Memory B cell (primary cell): ENCODE data around the gene DENND1A.

Experiments used
- ATAC-seq: fragments of 150-1000 bp; cut with Tn5 transposase; 2 replicates; pipeline ENCODE4 v1.10.0; 2021; ENCODE audit warnings: low read depth, mild to moderate bottlenecking, moderate library complexity
- DNase-seq, 2 donors: peaks; one replicate each; pipeline ENCODE4 v3.0.0; 2022; ENCODE audit warnings: low spot score in 2 of 2
- H3K27ac Mint-ChIP-seq: one replicate; pipeline ENCODE4 v1.8.0; 2022; ENCODE audit warnings: mild to moderate bottlenecking, moderate library complexity, mixed read lengths
- H3K27me3 Mint-ChIP-seq: one replicate; pipeline ENCODE4 v1.8.0; 2022; ENCODE audit warnings: mixed read lengths
- H3K36me3 Mint-ChIP-seq: one replicate; pipeline ENCODE4 v1.8.0; 2022; ENCODE audit warnings: mild to moderate bottlenecking, mixed read lengths
- H3K4me1 Mint-ChIP-seq: one replicate; pipeline ENCODE4 v1.8.0; 2022; ENCODE audit warnings: mixed read lengths
- H3K4me3 Mint-ChIP-seq: one replicate; pipeline ENCODE4 v1.8.0; 2022; ENCODE audit warnings: mild to moderate bottlenecking, moderate library complexity, mixed read lengths
- H3K9me3 Mint-ChIP-seq: one replicate; pipeline ENCODE4 v1.8.0; 2022; ENCODE audit warnings: mixed read lengths

The DENND1A gene

DNA sequence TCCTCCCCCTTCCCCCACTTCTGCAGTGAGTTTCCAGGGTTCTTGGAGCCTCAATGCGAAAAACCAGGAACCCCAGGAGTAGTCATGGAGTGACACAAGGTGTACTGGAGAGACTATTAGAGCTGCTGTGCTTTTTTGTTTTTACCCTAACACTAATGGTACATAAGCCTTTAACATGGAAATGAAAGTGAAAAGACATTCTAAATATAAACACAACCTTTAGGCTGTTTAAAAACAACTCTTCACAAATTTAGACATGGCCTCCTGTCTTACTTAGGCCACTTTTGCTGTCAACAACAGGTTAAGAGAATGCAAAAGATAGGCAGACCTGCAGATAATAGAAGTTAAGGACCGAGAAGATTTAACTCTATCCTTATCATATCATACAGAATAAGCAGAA, 232.2 kb downstream of the DENND1A start:
- Mint-ChIP-seq H3K4me1 (peaks cover 14% of the 10 kb centered on the region), H3K27ac (peak overlapping the region; percentile 62)

DNA sequence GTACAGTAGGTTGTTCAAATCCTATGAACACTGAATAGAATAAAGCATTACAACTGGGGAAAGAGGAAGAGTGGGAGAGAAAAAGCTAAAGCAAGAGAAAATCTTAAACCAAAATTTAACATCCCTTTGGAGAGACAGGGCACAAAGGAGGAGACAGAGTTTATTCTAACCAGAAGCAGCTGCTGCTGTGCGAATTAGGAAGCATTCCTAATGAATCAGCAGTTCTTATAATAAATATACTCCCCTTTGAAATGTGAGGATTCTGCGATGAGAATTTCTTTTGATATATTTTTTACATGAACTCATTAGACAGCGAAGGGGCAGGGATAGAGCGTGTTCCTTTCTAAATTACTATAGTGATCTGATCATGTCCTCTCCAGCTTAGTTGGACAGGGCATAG, 233.4 kb downstream of the DENND1A start:
- no peak overlapping the region for H3K4me3 Mint-ChIP-seq
- H3K9me3 Mint-ChIP-seq = peaks cover 3% of the 10 kb centered on the region
- no peaks in the 10 kb centered on the region for H3K27me3 Mint-ChIP-seq
- peaks cover 12% of the 10 kb centered on the region for H3K36me3 Mint-ChIP-seq
- H3K4me1 Mint-ChIP-seq = peaks cover 14% of the 10 kb centered on the region
- DNase-seq (no peak), ATAC-seq (no peak)
- H3K27ac Mint-ChIP-seq = no peak overlapping the region

More for the DNA sequence above, 232.2 kb downstream of the DENND1A start:
- H3K9me3 Mint-ChIP-seq = peaks cover 11% of the 10 kb centered on the region
- H3K27me3 Mint-ChIP-seq = no peaks in the 10 kb centered on the region
- peak overlapping the region; percentile 56 for H3K4me3 Mint-ChIP-seq
- ATAC-seq (no peak), DNase-seq (no peak)
- H3K36me3 Mint-ChIP-seq = peaks cover 19% of the 10 kb centered on the region

DNA sequence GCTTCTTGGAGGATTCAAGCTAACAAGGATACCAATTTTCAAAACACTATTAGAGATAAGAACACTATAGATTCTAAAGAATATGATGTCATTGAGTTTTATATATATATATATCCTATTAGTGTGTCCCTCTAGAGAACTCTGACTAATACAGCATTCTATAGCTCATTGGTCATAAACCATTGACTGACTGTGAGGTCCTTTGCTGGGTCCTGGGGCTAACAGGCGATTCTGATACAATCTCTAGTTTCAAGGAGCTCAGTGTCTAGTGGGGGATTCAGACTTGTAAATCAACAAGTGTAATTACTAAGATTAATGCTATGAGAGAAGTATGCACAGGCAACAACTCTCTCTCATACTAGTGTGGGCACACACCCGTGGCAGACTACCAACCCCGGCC, 234.5 kb downstream of the DENND1A start:
- peaks cover 16% of the 10 kb centered on the region for H3K4me1 Mint-ChIP-seq
- no peak overlapping the region for H3K27ac Mint-ChIP-seq
- peaks cover 13% of the 10 kb centered on the region for H3K36me3 Mint-ChIP-seq
- no peaks in the 10 kb centered on the region for H3K9me3 Mint-ChIP-seq
- no peaks in the 10 kb centered on the region for H3K27me3 Mint-ChIP-seq
- H3K4me3 Mint-ChIP-seq = no peak overlapping the region
- DNase-seq = no peak
- no peak for ATAC-seq

DNA sequence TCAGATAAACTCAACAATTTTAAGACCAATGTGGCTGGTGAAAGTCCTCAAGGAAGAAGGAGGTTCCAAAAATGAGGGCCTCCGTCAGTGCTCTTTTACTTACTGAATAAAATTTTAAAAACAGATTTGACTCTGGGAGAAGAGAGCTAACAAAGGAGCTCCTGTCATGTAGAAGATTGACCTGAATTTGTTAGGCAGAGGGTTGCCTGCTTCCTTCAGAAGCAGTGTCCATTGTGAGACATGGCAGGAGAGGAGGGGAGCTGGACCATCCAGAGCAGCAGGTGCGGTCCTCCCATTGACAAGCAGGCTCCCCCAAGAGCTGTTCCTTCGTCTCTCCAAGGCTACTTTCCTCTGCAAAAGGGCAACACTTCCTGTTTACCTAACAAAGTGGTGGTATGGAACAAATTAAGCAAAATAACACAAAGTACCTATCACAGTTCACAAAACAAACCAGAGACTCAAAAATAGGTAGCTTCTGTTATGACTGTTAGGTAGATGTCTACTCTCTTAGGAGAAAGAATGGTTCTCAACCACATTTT, 238.1 kb downstream of the DENND1A start:
- ATAC-seq (no peak), DNase-seq (no peak)
- H3K27me3 Mint-ChIP-seq = no peaks in the 10 kb centered on the region
- peaks cover 5% of the 10 kb centered on the region for H3K4me1 Mint-ChIP-seq
- no peaks in the 10 kb centered on the region for H3K9me3 Mint-ChIP-seq
- H3K27ac Mint-ChIP-seq = no peak overlapping the region
- peaks cover 11% of the 10 kb centered on the region for H3K36me3 Mint-ChIP-seq
- H3K4me3 Mint-ChIP-seq = no peak overlapping the region

DNA sequence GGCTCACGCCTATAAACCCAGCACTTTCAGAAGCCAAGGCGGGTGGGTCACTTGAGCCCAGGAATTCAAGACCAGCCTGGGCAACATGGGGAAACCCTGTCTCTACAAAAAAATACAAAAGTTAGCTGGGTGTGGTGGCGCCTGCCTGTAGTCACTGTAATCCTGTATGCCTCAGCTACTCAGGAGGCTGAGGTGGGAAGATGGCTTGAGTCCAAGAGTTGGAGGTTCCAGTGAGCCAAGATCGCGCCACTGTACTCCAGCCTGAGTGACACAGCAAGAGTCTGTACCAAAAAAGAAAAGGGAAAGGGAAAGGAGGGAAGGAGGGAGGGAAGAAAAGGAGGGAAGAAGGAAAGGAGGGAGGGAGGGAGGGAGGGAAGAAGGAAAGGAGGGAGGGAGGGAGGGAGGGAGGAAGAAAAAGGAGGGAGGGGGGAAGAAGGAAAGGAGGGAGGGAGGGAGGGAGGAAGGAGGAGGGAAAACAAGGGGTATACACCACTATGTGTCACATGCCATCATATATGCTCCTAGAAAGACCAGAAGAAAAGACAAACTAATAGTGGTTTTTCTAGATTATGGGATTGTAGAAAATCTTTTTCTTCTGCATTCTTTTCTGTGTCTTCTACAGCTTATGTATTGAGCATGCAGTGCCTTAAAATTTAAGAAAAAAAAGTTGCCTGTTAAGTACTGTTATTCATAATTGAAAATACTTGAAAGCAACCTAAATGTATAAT, 240.1 kb downstream of the DENND1A start:
- H3K9me3 Mint-ChIP-seq = no peaks in the 10 kb centered on the region
- DNase-seq (no peak), ATAC-seq (no peak)
- H3K27ac Mint-ChIP-seq = no peak overlapping the region
- peaks cover 11% of the 10 kb centered on the region for H3K4me1 Mint-ChIP-seq
- H3K4me3 Mint-ChIP-seq = no peak overlapping the region
- peaks cover 9% of the 10 kb centered on the region for H3K36me3 Mint-ChIP-seq
- H3K27me3 Mint-ChIP-seq = no peaks in the 10 kb centered on the region

DNA sequence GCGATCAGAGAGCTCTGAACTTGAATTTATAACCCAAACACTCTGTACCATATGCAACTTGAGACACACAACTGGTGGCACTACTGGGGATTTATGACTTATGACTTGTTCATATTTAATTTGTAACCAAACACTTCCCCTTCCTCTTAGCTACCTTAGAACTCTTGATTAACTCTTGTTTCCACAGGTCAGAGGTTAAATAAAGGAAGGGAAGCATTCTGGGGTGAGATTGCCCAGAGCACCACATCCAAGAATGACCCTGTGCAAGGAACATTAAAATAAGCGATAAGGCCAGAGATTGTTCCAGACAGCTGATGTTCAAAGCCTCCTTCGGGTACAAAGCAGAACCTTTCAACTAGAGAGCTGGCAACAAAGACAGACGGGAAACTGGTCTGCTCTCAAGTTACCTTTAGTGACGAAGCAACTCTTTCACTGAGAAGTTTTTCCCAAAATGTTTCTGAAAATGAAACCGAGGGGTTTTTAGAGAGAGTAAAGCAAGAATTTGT, 242.6 kb downstream of the DENND1A start:
- Mint-ChIP-seq H3K36me3 (peaks cover 6% of the 10 kb centered on the region), H3K4me3 (no peak overlapping the region), H3K27me3 (no peaks in the 10 kb centered on the region), H3K4me1 (peaks cover 23% of the 10 kb centered on the region), H3K27ac (no peak overlapping the region), H3K9me3 (no peaks in the 10 kb centered on the region)
- DNase-seq = no peak
- ATAC-seq = no peak

DNA sequence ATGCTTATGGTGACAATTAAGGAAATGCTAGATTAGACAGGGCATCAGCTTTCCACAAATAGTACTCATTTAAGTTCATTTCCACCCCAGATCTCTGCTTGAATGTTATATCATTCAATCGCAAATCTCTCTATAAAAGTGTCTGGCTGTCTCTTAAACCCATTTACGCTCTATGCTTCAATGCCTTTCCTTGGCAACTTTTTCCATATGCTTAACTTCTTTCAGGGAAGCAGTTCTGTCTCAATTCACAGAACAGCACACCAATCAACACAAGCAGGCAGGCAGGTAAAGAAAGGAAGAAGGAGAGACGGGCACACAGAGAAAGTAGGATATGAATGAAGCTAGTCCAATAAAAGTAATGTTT, 243.1 kb downstream of the DENND1A start:
- no peak for ATAC-seq
- Mint-ChIP-seq H3K27me3 (no peaks in the 10 kb centered on the region), H3K27ac (no peak overlapping the region), H3K4me1 (peaks cover 23% of the 10 kb centered on the region), H3K36me3 (peaks cover 6% of the 10 kb centered on the region), H3K9me3 (no peaks in the 10 kb centered on the region), H3K4me3 (no peak overlapping the region)
- DNase-seq = no peak

DNA sequence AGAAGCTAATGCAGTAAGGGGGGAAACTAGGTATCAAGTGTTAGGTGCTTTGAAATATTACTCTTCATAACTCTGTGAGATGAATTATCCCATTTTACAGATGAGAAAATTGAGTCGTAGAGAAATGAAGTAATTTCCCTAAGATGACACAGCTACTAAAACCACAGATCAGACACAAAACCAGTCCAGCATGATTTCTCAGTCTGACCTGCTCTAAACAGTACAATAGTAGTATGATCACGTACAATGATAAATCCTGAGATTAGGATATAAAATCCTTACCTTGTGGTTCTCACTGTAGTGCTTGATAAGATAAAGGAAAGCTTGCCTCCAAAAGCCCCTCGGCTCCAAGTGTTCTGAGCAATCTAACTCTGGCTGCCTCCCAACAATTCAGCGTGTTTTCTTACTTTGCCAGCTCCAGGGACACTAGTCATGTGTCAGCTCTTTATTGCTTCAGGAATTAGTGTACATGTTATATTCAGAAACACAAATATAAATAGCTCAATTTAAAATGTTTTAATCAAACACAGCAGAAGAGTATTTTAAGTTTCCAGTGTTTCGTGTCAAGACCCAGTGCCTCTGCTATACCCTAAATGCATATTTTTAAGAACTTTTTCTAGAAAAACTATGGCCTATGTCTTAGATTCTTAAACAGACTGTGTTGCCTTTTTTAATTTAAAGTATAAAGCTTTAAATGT, 243.6 kb downstream of the DENND1A start:
- ATAC-seq (no peak), DNase-seq (no peak)
- Mint-ChIP-seq H3K27ac (no peak overlapping the region), H3K9me3 (no peaks in the 10 kb centered on the region), H3K36me3 (peaks cover 8% of the 10 kb centered on the region), H3K4me1 (peaks cover 23% of the 10 kb centered on the region), H3K27me3 (no peaks in the 10 kb centered on the region), H3K4me3 (no peak overlapping the region)

DNA sequence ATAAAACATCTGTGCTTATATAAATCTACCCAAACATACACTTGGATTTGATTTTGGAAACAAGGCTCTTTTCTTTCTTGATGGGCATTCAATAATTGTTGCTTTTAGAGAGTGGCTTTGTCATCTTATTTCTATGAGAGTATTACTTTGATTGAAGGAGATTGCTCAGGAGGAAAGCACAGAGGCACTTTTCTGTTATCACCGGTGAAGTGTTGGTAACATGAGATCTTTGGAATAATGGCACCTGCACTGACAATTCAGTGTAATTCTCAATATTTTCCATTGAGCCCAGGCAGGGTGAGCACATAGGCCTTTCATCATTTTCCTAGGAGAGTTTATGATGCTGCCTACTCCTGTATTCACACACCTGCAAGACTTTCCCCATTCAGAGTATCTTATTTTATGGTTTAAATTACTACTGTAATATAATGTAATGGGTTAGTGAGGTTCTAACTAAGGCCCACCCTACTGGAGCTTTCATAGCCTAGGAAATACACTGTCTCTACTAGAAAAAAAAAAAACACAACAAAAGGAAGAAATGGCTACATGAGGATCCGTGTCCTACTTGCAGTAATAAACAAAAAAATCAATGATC, 244.3 kb downstream of the DENND1A start:
- no peak overlapping the region for H3K27ac Mint-ChIP-seq
- H3K36me3 Mint-ChIP-seq = peaks cover 11% of the 10 kb centered on the region
- no peak overlapping the region for H3K4me3 Mint-ChIP-seq
- DNase-seq (no peak), ATAC-seq (no peak)
- H3K4me1 Mint-ChIP-seq = peaks cover 26% of the 10 kb centered on the region
- no peaks in the 10 kb centered on the region for H3K27me3 Mint-ChIP-seq
- peaks cover 5% of the 10 kb centered on the region for H3K9me3 Mint-ChIP-seq

DNA sequence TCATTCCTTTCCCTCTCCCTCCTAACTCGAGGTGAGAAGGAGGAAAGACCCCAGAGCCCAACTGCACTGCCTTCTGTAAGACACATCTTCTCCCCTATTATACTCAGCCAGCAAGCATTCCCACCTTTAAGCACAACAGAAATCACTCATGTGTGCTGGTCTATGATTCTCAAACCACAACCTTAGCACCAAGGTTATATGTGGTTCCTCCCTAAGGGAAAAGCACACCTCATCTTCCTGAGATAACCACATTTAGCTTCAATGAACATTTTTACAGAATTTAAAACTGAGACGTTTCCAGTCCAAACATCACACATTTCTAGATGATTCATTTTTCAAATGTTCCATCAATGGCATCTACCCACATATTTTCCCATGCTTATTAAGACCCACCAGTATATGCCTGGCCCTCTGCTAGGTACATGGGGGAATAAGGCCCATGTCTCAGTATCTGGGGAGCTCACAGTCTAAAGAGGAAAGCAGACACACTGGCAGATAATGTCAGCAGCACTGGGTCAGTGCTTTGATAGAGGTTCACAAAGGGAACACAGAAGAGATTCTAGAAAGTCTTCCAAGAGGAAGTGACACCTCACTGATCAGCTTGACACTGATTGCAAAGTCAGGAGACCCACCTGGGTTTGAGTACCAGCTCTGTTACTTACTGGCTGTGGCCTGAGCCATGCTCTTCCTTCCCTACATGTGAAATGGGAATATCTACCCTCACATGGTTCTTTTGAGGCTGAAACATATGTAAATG, 245.4 kb downstream of the DENND1A start:
- Mint-ChIP-seq H3K27me3 (no peaks in the 10 kb centered on the region), H3K9me3 (peaks cover 5% of the 10 kb centered on the region), H3K4me1 (peaks cover 32% of the 10 kb centered on the region), H3K36me3 (peaks cover 9% of the 10 kb centered on the region), H3K27ac (no peak overlapping the region), H3K4me3 (no peak overlapping the region)
- DNase-seq (no peak), ATAC-seq (peak; percentile 92)

DNA sequence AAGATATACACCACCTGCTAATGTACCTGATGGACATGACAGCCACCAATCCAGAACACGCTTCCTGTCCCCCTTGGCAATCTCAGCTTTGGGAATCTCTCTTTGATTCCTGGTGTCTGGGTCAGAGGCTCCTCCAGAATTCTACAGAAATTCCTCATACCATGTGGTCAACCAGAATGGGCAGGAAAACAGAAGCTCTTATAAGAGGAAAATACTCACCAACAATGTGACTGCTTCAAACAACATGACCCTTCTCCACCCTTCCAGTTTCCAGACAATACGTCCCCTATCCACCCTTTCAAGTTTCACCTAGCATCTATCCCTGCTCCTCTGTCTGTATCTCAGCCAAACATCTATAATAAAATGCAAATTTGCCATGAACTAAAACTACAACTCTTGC, 247.2 kb downstream of the DENND1A start:
- Mint-ChIP-seq H3K36me3 (peaks cover 9% of the 10 kb centered on the region), H3K9me3 (peaks cover 5% of the 10 kb centered on the region), H3K4me3 (no peak overlapping the region), H3K27ac (no peak overlapping the region), H3K4me1 (peaks cover 49% of the 10 kb centered on the region), H3K27me3 (no peaks in the 10 kb centered on the region)
- no peak for DNase-seq
- no peak for ATAC-seq

DNA sequence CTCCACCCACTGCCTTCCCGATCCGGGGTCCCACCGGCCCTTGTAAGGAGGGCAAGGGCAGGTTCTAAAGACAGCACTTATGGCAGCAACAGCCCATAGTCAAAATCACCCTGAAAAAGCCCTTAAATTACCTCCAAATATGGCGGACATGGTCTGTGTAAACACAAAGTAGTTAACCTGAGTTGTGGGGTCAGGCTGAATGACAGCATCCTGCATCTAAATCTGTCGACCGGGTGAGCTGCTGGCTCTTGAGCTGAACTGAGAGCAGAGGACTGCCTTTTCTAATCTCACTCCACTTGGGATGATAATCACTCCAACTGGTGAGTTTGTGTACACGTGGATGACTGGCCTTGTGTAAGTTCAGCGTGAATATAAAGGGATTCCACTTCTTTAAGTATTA, 249.6 kb downstream of the DENND1A start:
- no peak for ATAC-seq
- H3K27ac Mint-ChIP-seq = no peak overlapping the region
- no peak for DNase-seq
- H3K4me3 Mint-ChIP-seq = no peak overlapping the region
- peaks cover 5% of the 10 kb centered on the region for H3K9me3 Mint-ChIP-seq
- no peaks in the 10 kb centered on the region for H3K27me3 Mint-ChIP-seq
- H3K36me3 Mint-ChIP-seq = peaks cover 9% of the 10 kb centered on the region
- peaks cover 47% of the 10 kb centered on the region for H3K4me1 Mint-ChIP-seq

DNA sequence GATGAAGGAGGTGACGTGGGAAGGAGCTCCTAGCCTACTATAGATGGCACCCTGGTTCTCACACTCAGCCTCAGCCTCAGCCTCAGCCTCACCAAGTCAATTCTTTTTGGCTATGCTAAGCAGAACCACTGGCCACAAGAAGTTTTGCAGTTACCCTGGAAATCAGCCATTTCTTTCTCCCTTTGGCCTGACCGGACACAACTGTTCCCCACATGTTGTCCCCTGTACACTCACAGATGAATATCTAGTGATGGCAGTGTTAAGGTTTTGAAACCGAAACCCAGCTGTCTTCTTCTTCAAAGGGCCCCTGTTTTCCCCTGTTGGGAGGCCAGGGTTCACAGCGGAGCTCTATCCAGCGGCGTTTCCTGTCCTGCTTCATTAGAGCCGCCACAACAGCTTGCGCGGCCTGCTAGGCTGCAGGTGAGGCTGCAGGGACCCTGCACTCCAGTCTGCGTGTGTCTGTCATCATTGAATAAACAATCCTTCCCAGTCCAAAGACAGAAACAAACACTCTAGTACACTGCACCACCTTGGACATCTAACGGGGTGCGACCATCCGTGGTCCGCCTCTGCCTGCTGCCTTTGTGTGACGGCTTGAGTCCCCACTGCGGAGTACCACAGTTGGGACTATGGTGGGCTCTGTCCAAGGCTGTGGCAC, 250.5 kb downstream of the DENND1A start:
- peak; percentile 19 to 22 for DNase-seq
- Mint-ChIP-seq H3K27me3 (no peaks in the 10 kb centered on the region), H3K36me3 (peaks cover 9% of the 10 kb centered on the region), H3K4me3 (peak overlapping the region; percentile 68), H3K9me3 (peaks cover 5% of the 10 kb centered on the region), H3K4me1 (peaks cover 41% of the 10 kb centered on the region), H3K27ac (peak overlapping the region; percentile 83)
- peak; percentile 90 for ATAC-seq
